Glutamatergic neuron (in vitro differentiated cells): ENCODE data around the gene PHC3. TPM values are rescaled to one million over a fixed set of nuclear protein-coding genes. Genes with fewer than 3 reads are reported as not detected.
"Not testable (repeated sequence)": the region's sequence is repeated elsewhere in the genome, so short reads cannot be mapped to it uniquely, and the experiment has no call there.

Source experiments
- DNase-seq: peaks from one replicate; pipeline ENCODE4 v3.0.0; 2022
- H3K27ac Mint-ChIP-seq: one replicate; pipeline ENCODE4 v1.8.0; 2020; ENCODE audit warnings: mild to moderate bottlenecking, mixed read lengths, inconsistent platforms; ENCODE audit not compliant: unreplicated experiment
- H3K27me3 Mint-ChIP-seq: one replicate; pipeline ENCODE4 v1.8.0; 2020; ENCODE audit warnings: mild to moderate bottlenecking, moderate library complexity, mixed read lengths, inconsistent platforms; ENCODE audit not compliant: unreplicated experiment
- H3K36me3 Mint-ChIP-seq: one replicate; pipeline ENCODE4 v1.8.0; 2020; ENCODE audit warnings: mild to moderate bottlenecking, mixed read lengths, inconsistent platforms; ENCODE audit not compliant: unreplicated experiment
- H3K4me1 Mint-ChIP-seq: one replicate; pipeline ENCODE4 v1.8.0; 2020; ENCODE audit warnings: mild to moderate bottlenecking, low read depth, mixed read lengths, inconsistent platforms; ENCODE audit not compliant: unreplicated experiment
- H3K4me3 Mint-ChIP-seq: one replicate; pipeline ENCODE4 v1.8.0; 2020; ENCODE audit warnings: mild to moderate bottlenecking, mixed read lengths, inconsistent platforms; ENCODE audit not compliant: unreplicated experiment
- H3K9me3 Mint-ChIP-seq: one replicate; pipeline ENCODE4 v1.8.0; 2020; ENCODE audit warnings: mild to moderate bottlenecking, moderate library complexity, mixed read lengths, inconsistent platforms; ENCODE audit not compliant: unreplicated experiment
- total RNA-seq: library from RNA; stranded (reverse); fragmentation: NEBNext Ultra II Directional; extraction: Animal tissue kit (Norgen Biotek cat#: 25700); gene quantifications from one replicate; pipeline ENCODE4 v1.2.1, GENCODE V29; 2021; ENCODE audit not compliant: unreplicated experiment
- TF ChIP-seq, protein P1 (sequence below): fragments of 200-600 bp; sonication (generic); IDR thresholded peaks from one replicate; pipeline ENCODE4 v1.5.0; 2021; ENCODE audit not compliant: partially characterized antibody, unreplicated experiment

PHC3 gene
- total RNA-seq, 1 donor from 2014 or later: 31.9 TPM

GRCh38 chr3:170203457-170203856, 21.9 kb upstream of the PHC3 start:
- no peaks in the 10 kb centered on the region for H3K9me3 Mint-ChIP-seq
- peaks cover 1% of the 10 kb centered on the region for H3K27me3 Mint-ChIP-seq
- H3K4me3 Mint-ChIP-seq: no peak overlapping the region
- peaks cover 2% of the 10 kb centered on the region for H3K4me1 Mint-ChIP-seq
- no peak for DNase-seq
- H3K36me3 Mint-ChIP-seq: no peaks in the 10 kb centered on the region
- H3K27ac Mint-ChIP-seq: no peak overlapping the region
- TF ChIP-seq, protein P1, sequence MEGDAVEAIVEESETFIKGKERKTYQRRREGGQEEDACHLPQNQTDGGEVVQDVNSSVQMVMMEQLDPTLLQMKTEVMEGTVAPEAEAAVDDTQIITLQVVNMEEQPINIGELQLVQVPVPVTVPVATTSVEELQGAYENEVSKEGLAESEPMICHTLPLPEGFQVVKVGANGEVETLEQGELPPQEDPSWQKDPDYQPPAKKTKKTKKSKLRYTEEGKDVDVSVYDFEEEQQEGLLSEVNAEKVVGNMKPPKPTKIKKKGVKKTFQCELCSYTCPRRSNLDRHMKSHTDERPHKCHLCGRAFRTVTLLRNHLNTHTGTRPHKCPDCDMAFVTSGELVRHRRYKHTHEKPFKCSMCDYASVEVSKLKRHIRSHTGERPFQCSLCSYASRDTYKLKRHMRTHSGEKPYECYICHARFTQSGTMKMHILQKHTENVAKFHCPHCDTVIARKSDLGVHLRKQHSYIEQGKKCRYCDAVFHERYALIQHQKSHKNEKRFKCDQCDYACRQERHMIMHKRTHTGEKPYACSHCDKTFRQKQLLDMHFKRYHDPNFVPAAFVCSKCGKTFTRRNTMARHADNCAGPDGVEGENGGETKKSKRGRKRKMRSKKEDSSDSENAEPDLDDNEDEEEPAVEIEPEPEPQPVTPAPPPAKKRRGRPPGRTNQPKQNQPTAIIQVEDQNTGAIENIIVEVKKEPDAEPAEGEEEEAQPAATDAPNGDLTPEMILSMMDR: no peak

DNA sequence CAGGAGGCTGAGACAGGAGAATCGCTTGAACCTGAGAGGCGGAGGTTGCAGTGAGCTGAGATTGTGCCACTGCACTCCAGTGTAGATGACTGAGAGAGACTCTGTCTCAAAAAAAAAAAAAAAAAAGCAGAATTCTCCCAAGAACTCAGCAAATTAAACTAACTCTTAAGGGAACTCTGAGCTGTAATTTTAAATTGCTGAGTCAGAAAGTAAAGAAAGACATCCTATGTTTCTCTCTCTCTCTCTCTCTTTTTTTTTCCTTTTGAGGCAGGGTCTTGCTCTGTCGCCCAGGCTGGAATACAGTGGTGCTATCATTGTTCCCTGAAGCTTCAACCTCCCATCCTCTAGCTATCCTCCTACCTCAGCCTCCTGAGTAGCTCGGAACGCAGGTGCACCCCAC, 20.0 kb upstream of the PHC3 start:
- peaks cover 2% of the 10 kb centered on the region for H3K4me1 Mint-ChIP-seq
- H3K27me3 Mint-ChIP-seq: peaks cover 1% of the 10 kb centered on the region
- H3K27ac Mint-ChIP-seq: no peak overlapping the region
- no peaks in the 10 kb centered on the region for H3K9me3 Mint-ChIP-seq
- DNase-seq: no peak
- H3K36me3 Mint-ChIP-seq: no peaks in the 10 kb centered on the region
- TF ChIP-seq, protein P1: no peak
- no peak overlapping the region for H3K4me3 Mint-ChIP-seq

DNA sequence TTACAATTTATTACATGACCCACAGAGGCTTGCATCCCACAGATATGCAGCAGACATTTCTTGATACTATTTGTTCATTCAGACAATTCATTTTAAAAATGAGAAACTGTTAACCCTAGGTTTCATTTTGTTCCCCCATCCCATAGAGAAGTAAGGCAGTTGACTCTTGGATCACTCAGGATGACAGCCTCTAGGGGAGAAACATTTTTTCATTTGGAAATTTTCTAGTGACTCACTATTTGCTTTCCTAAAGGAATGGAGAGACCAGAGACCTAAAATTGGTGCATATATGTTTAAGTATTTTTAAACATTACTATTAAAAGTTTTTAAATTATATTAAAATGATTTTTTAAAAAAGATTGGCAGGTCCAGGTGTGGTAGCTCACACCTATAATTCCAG, 19.5 kb upstream of the PHC3 start:
- no peak overlapping the region for H3K4me3 Mint-ChIP-seq
- H3K27me3 Mint-ChIP-seq: peaks cover 1% of the 10 kb centered on the region
- H3K9me3 Mint-ChIP-seq: no peaks in the 10 kb centered on the region
- H3K27ac Mint-ChIP-seq: no peak overlapping the region
- no peaks in the 10 kb centered on the region for H3K36me3 Mint-ChIP-seq
- TF ChIP-seq, protein P1: no peak
- no peak for DNase-seq
- peaks cover 2% of the 10 kb centered on the region for H3K4me1 Mint-ChIP-seq

DNA sequence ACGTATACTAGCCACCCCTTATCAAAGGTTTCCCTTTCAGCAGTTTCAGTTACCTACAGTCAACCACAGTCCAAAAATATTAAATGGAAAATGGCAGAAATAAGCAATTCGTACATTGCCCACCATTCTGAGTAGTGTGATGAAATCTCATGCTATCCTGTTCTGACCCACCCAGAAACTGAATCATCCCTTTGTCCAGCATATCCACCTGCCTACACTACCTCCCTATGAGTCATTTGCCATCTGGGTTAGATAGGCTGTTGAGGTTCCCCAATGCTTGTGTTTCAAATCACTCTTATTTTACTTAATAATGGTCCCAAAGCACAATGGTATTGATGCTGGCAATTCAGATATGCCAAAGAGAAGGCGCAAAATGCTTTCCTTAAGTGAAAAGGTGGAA, 15.3 kb upstream of the PHC3 start:
- TF ChIP-seq, protein P1: no peak
- no peak for DNase-seq
- Mint-ChIP-seq H3K9me3 (no peaks in the 10 kb centered on the region), H3K36me3 (no peaks in the 10 kb centered on the region), H3K4me1 (peaks cover 2% of the 10 kb centered on the region), H3K4me3 (no peak overlapping the region), H3K27ac (no peak overlapping the region), H3K27me3 (no peaks in the 10 kb centered on the region)

DNA sequence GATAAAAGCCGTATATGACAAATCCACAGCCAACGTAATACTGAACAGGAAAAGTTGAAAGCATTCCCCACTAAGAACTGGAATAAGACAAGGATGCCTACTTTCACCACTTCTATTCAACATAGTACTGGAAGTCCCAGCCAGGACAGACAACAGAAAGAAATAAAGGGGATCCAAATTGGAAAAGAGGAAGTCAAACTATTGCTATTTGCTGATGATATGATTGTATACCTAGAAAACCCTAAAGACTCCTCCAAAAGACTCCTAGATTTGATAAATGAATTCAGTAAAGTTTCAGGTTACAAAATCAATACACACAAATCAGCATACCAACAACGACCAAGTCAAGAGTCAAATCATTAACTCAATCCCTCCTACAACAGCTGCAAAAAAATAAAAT, 14.2 kb upstream of the PHC3 start:
- H3K36me3 Mint-ChIP-seq, H3K9me3 Mint-ChIP-seq, DNase-seq, H3K4me3 Mint-ChIP-seq, H3K4me1 Mint-ChIP-seq, H3K27ac Mint-ChIP-seq, H3K27me3 Mint-ChIP-seq: not testable (repeated sequence)
